Keratinocyte (primary cell): ENCODE measurements around the gene FRMPD4.

Experiments
- CTCF ChIP-seq, 3 experiments: IDR thresholded peaks in 1 of 3; conservative IDR thresholded peaks in 1 of 3; optimal IDR thresholded peaks in 1 of 3; 2 replicates in 2 of 3; 3 replicates in 1 of 3; pipeline versions ENCODE3 to v1.5.1; 2011; ENCODE audit warnings: low read length in 3 of 3, mild to moderate bottlenecking in 3 of 3, moderate library complexity in 2 of 3, control low read depth in 1 of 3, inconsistent platforms in 1 of 3; ENCODE audit not compliant: insufficient read depth in 2 of 3; ENCODE audit errors: extremely low read depth in 1 of 3
- EZH2 ChIP-seq: IDR thresholded peaks from one replicate; pipeline ENCODE4 v1.6.1; 2012; ENCODE audit warnings: inconsistent platforms, mild to moderate bottlenecking, low read length, moderate library complexity

GRCh38 chrX:12237131-12237530, 98.9 kb downstream of the FRMPD4 start:
- TF ChIP-seq EZH2 (no peak), CTCF (optimal IDR thresholded peaks at IDR 0.05 in 1 of 3, IDR thresholded peaks at IDR 0.05 in 1 of 3, conservative IDR thresholded peaks at IDR 0.05 in 1 of 3; ENCODE audit: extremely low read depth in 1 of 3, insufficient read depth in 2 of 3, low read length in 3 of 3) (no peak)
